ENCODE results near the gene GDPD2. TPM values are rescaled to one million over a fixed set of nuclear protein-coding genes. Genes with fewer than 3 reads are reported as not detected.

GDPD2 gene
- total RNA-seq, 1 experiment from 2014 or later, result 0.44 TPM

DNA sequence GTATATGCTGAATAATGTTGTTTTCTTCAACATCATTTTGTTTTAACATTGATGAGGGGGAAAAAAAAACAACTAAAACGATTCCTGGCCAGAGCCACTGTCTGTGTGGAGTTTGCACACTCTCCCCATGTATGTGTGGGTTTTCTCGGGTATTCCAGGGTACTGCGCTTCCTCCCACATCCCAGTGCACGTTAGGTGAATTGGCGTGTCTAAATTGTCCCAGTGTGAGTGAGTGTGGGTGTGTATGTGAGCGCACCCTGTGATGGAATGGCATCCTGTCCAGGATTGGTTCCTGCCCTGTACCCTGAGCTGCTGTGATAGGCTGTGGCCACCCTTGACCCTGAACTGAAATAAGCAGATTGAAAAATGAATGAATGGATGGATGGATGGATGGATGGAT is 19.1 kb downstream of the GDPD2 start:
- no peak for DNase-seq
- TF ChIP-seq, protein P1, sequence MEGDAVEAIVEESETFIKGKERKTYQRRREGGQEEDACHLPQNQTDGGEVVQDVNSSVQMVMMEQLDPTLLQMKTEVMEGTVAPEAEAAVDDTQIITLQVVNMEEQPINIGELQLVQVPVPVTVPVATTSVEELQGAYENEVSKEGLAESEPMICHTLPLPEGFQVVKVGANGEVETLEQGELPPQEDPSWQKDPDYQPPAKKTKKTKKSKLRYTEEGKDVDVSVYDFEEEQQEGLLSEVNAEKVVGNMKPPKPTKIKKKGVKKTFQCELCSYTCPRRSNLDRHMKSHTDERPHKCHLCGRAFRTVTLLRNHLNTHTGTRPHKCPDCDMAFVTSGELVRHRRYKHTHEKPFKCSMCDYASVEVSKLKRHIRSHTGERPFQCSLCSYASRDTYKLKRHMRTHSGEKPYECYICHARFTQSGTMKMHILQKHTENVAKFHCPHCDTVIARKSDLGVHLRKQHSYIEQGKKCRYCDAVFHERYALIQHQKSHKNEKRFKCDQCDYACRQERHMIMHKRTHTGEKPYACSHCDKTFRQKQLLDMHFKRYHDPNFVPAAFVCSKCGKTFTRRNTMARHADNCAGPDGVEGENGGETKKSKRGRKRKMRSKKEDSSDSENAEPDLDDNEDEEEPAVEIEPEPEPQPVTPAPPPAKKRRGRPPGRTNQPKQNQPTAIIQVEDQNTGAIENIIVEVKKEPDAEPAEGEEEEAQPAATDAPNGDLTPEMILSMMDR (conservative IDR thresholded peaks at IDR 0.05), result no peak
- TF ChIP-seq EZH2 (IDR thresholded peaks at IDR 0.05; ENCODE audit: low read depth), result no peak
- H3K79me2 ChIP-seq (ENCODE audit: low read depth), result no peaks in the 10 kb centered on the region
- H3F3A ChIP-seq (ENCODE audit: insufficient read depth, low read depth), result no peaks in the 10 kb centered on the region
- H3K27ac ChIP-seq, result no peak overlapping the region
- H4K20me1 ChIP-seq (ENCODE audit: insufficient read depth), result no peaks in the 10 kb centered on the region
- H3K4me2 ChIP-seq, result no peak overlapping the region
- no peak overlapping the region for H2AFZ ChIP-seq
- H3K9me3 ChIP-seq (ENCODE audit: insufficient read depth, low read depth), result no peaks in the 10 kb centered on the region
- ChIA-PET POLR2A (ENCODE audit: unreplicated experiment) (no interaction called here), CTCF (no interaction called here)
- H3K4me3 ChIP-seq, result no peak overlapping the region
- no peaks in the 10 kb centered on the region for H3K27me3 ChIP-seq (ENCODE audit: insufficient read depth, low read depth)
- no peaks in the 10 kb centered on the region for H3K9me2 ChIP-seq (ENCODE audit: insufficient read depth)
- BruUV-seq (replicated peaks), result no TSS peak
- H3K36me3 ChIP-seq (ENCODE audit: low read depth), result no peaks in the 10 kb centered on the region
- 0 out of 2 replicates have a peak, but pooled peaks cover 4% of the 10 kb centered on the region for H3K4me1 ChIP-seq (replicated peaks; ENCODE audit: insufficient read depth)
- intact Hi-C loops (cut with micrococcal nuclease; ENCODE audit: unreplicated experiment), result no loop called here

DNA sequence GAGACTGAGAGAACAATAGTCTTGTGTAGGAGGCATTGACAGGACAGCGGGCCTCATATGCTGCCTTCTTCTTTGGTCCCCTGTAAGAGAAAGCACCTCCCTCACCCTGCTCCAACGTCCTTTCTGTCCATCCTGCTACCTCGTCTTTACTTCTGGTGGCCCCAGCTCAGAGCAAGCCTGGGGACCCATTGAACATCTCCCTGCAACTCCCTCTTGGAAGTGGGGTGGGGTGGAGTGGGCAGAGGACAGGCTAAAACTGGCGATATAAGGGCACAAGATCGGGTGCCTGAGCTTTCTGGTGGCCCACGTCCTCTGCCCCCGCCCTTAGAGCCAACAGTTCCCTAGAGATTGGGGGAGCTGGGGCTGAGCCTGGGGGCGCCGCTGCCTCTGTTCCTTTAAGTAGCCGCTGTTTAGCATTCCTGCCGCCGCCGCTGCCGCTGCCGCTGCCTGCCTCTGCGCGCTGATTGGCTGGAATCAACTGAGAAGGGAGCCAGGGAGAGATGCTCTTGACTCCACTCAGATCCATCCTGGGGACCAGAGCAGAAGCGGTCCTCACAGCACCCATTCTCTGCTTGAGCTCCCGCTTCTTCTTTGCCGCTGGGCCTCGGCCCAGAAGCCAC is 21.3 kb downstream of the GDPD2 start, which contains the start of gene DLG3:
DLG3 (plus strand) TSS at position 510 of the 620 bp plus-strand sequence. CDS start 367 bp downstream, outside the sequence.
- TF ChIP-seq EZH2 (IDR thresholded peaks at IDR 0.05; ENCODE audit: low read depth), result no peak
- TF ChIP-seq, protein P1 (conservative IDR thresholded peaks at IDR 0.05), result no peak
- no peaks in the 10 kb centered on the region for H3K27me3 ChIP-seq (ENCODE audit: insufficient read depth, low read depth)
- no peaks in the 10 kb centered on the region for H3F3A ChIP-seq (ENCODE audit: insufficient read depth, low read depth)
- no peak within 1 kb of the TSS for H3K27ac ChIP-seq
- no peak within 1 kb of the TSS for H2AFZ ChIP-seq
- peak in 1 of 2 experiments; percentile 12 for DNase-seq
- no peaks in the 10 kb centered on the region for H3K9me3 ChIP-seq (ENCODE audit: insufficient read depth, low read depth)
- H4K20me1 ChIP-seq (ENCODE audit: insufficient read depth), result no peaks in the 10 kb centered on the region
- ChIA-PET POLR2A (ENCODE audit: unreplicated experiment) (no interaction called here), CTCF (interaction anchor here (0.5 kb wide), 1 partner anchor 13 kb away, joined by 5 read pairs; no protein-coding TSS in a partner anchor)
- BruUV-seq (replicated peaks), result no TSS peak
- intact Hi-C loops (cut with micrococcal nuclease; ENCODE audit: unreplicated experiment), result no loop called here
- H3K4me1 ChIP-seq (replicated peaks; ENCODE audit: insufficient read depth), result no peaks in the 10 kb centered on the region
- no peaks in the 10 kb centered on the region for H3K79me2 ChIP-seq (ENCODE audit: low read depth)
- no peaks in the 10 kb centered on the region for H3K36me3 ChIP-seq (ENCODE audit: low read depth)
- H3K4me2 ChIP-seq, result no peak within 1 kb of the TSS
- no peak within 1 kb of the TSS for H3K4me3 ChIP-seq
- no peaks in the 10 kb centered on the region for H3K9me2 ChIP-seq (ENCODE audit: insufficient read depth)

GRCh38 chrX:70444946-70445656 is 22.0 kb downstream of the GDPD2 start:
- Histone ChIP-seq H3K9me2 (ENCODE audit: insufficient read depth) (no peaks in the 10 kb centered on the region), H3K4me2 (no peak overlapping the region), H3K27ac (no peak overlapping the region), H3K79me2 (ENCODE audit: low read depth) (no peaks in the 10 kb centered on the region), H3K36me3 (ENCODE audit: low read depth) (no peaks in the 10 kb centered on the region), H3K9me3 (ENCODE audit: insufficient read depth, low read depth) (no peaks in the 10 kb centered on the region), H3K27me3 (ENCODE audit: insufficient read depth, low read depth) (no peaks in the 10 kb centered on the region), H4K20me1 (ENCODE audit: insufficient read depth) (no peaks in the 10 kb centered on the region), H3F3A (ENCODE audit: insufficient read depth, low read depth) (no peaks in the 10 kb centered on the region), H3K4me1 (replicated peaks; ENCODE audit: insufficient read depth) (no peaks in the 10 kb centered on the region), H3K4me3 (no peak overlapping the region), H2AFZ (no peak overlapping the region)
- ChIA-PET CTCF (no interaction called here), POLR2A (ENCODE audit: unreplicated experiment) (no interaction called here)
- no TSS peak for BruUV-seq (replicated peaks)
- TF ChIP-seq, protein P1 (conservative IDR thresholded peaks at IDR 0.05), result no peak
- no peak for TF ChIP-seq EZH2 (IDR thresholded peaks at IDR 0.05; ENCODE audit: low read depth)
- intact Hi-C loops (cut with micrococcal nuclease; ENCODE audit: unreplicated experiment), result no loop called here
- DNase-seq, result no peak

Data from PC-9 (cell line).